NCI-H345 treated with DMSO at 0.1 percent for 48 hours (cell line): Measurements from ENCODE around the gene GPR161.

Experiments
- DNase-seq: peaks from one replicate; lab custom pipeline; 2025; ENCODE audit not compliant: unreplicated experiment; lab: John Stamatoyannopoulos, UW

The GPR161 gene

DNA sequence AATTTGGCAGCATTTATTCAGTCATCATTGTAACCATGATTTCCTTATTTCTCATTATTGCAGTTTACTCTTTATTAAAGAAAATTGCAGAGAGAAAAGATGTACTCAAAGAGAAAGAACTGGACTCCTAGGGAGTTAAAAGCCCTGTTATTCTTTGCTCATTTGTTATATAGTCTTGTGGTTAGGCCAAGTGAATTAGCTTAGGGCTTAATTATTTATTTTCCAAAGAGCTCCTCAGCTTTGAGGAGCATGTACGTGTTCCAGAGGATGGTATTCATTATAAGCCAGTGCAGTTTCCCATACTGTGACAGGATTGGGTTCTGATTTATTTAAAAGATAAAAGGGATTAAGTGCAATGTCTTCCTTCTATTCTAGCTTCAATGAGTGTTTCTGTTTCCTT, 86.4 kb downstream of the GPR161 start:
- DNase-seq = no peak

DNA sequence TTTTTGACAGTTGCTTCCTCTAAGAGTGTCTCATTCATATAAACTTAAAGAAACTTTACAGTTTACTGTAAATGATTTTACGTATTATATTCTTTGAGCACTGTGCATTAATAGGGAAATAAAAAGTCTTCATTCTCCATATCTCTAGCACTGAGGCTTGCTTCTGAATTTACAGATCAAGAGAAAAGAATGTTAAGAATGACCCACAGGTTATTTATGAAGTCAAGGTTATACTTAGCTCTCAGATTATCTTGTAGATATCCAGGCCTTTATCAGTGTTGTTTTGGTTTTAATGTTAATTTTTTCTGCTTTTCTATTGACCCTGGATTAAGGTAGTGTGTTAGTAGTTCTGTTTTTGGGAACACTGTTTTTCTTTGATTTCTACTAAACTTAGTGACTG, 91.4 kb downstream of the GPR161 start:
- no peak for DNase-seq

DNA sequence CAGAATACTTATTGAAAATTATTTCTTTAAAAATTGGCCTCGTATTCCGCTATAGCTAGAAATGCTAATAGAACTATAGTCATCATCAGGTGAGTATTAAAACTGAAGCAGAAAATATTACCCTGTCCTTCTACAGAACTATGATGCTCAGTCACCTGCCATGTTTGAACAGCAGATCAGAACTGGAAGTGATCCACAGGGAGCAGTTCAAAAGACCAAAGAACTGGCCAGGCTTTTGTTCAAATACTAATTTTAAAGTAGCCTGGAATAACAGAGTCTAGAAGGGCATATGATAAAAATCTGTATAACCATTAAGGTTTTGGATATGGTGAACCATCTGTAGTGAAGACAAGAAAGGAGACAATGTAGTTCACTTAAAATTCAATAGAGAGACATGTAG, 94.4 kb downstream of the GPR161 start:
- DNase-seq = no peak

DNA sequence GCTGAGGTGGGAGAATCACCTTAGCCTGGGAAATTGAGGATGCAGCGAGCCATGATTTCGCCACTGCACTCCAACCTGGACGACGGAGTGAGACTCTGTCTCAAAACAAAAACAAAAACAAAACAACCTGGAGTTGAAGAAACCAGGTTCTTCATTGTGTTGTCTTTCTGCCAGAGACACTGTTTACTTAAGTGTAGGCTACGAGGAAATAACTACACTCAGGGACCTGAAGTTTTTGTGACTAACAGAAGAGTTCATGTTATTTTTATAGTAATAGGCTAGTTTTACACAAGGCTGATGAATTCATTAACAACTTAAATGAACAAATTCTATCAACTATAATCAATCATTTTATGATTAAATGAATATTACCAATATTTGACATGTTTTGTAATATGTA, 101.4 kb downstream of the GPR161 start:
- DNase-seq = no peak

DNA sequence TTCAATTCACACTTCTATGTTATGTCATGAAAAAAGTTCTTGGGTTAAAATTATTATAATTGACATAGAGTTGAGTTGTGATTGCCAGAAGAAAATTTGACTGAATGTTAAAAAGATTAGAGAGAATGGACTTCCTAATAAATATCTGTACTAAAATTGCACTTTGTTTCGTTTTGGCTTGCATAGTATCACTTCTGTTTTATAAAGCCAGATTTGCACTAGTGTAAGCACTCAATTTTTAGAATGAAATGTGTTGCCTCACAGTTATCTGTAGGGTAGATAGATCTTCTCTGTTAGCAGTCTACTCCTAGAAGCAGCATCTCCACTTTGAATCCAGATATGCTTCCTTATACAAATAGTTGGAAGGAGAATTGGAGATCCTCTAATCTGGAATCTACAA, 104.7 kb downstream of the GPR161 start:
- DNase-seq = no peak

DNA sequence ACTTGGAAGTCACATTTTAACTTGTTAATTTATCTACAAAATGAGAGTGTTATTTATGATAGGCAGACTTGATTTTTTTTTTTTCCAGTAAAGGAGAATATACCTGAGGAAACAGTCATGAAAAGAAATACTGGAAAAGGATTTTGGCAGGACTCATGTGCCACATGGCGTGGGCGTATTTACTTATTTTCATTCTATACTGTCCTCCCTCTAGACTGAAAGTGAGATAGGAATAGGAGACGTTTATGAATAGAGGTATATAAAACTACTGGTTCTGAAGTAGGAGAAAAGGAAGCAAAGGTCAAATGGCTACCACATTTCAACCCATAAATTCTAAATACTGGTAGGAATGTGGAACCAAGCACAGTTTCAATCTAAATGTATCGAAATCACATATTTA, 105.1 kb downstream of the GPR161 start:
- DNase-seq = no peak

DNA sequence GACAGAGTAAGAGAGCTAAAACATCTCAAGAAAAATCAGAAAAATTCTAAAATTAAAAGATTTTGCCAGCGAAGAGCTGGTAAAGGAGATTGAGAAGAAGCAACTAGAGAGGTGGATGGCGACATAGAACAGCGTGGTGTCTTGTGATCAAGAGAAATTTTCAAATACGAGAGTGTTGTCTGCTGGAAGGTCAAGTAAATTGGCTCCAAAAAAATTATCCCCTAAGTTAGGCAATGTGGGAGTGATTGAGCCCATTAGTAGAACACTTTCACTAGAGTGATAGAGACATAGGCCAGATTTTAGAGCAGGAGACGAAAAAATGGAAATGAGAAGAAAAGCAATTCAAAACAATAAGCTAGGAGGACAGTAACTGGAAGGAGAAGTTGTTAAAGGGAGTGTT, 105.5 kb downstream of the GPR161 start:
- DNase-seq = no peak
